NT2/D1 (cell line): ENCODE measurements around the gene ZNF438.

ENCODE experiments used
- SUZ12 ChIP-seq: IDR thresholded peaks from 2 replicates; pipeline ENCODE4 v1.6.1; 2011; ENCODE audit not compliant: insufficient read length, insufficient read depth; ENCODE audit errors: extremely low read depth
- ZNF274 ChIP-seq: IDR thresholded peaks from 2 replicates; pipeline ENCODE4 v1.6.1; 2011; ENCODE audit warnings: mild to moderate bottlenecking, low read depth, low read length

- no peak for TF ChIP-seq ZNF274
- no peak for TF ChIP-seq SUZ12
Measured at GRCh38 chr10:30897048-30897447, 134.6 kb downstream of the ZNF438 start.
